ENCODE results near the gene MRPL43.

The MRPL43 gene

GRCh38 chr10:100962351-100963080 is 24.8 kb downstream of the MRPL43 start:
- no peak for DNase-seq

- no peak for DNase-seq
Observed at GRCh38 chr10:100960251-100960650, 27.0 kb downstream of the MRPL43 start.

DNA sequence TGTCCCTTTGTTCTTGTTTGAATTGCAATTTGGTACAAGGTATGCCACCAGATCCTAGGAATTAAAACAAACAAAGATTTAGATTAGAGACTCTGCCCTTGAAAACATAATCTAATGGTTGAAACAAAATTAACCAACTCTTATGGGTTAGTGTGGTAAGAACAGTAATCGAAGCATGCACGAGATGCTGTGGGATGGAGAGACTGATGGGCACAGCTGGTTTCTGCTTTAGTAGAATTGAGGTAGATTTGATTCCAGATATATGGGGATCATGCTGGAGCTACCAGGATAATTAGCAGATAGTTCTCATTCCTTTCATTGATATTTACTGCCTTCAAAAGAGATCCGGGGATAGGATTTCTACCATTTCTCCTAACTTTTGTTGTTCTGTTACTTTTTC is 38.4 kb downstream of the MRPL43 start:
- no peak for DNase-seq

DNA sequence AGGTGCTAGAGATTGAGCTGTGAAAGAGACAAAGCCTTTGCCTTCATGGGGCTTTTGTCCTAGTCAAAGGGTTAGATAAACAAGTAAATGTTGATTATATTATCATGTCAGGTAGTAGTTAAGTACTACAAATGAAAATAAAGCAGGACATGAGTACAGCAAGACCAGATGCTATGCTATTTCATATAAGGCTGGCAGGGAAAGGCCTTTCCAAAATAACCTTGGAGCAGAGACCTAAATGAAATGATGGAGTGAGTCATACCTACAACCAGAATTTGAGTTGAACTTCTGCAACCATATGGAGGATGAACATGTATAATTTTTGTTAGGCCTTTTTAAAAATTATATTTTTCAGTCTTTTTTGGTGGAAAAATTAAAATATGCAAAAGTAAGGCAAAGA is 41.5 kb downstream of the MRPL43 start:
- DNase-seq: no peak

- no peak for DNase-seq
Observed at GRCh38 chr10:100943508-100943907, 43.8 kb downstream of the MRPL43 start.

DNA sequence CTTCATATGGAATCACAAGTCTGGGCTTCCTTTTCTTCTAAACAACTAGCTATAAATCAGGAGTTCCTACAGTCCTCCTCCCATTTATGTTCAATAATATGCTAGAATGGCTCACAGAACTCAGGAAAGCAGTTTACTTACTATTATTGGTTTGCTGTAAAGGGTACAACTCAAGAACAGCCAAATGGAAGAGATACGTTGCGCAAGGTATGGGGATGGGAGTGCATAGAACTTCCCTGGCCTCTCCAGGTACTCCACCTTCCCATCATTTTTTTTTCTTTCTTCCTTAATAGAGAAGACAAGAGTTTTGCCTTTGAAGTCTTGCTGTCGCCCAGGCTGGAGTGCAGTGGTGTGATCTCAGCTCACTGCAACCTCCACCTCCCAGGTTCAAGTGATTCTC is 45.1 kb downstream of the MRPL43 start:
- DNase-seq: no peak

- no peak for DNase-seq
Observed at GRCh38 chr10:100939763-100940344, 47.4 kb downstream of the MRPL43 start.
